GM12875 (cell line): ENCODE measurements around the gene UNC5B.
"Not testable (repeated sequence)": the region's sequence is repeated elsewhere in the genome, so short reads cannot be mapped to it uniquely, and the experiment has no call there.

Source experiments
- H3K4me3 ChIP-seq: one replicate; pipeline ENCODE4 v1.5.1; 2011; ENCODE audit warnings: low read depth, low read length, control low read depth
- CTCF ChIP-seq: IDR thresholded peaks from 2 replicates; pipeline ENCODE4 v1.5.1; 2011; ENCODE audit warnings: low read depth, mild to moderate bottlenecking, control low read depth, inconsistent platforms, low read length, moderate library complexity, borderline replicate concordance; ENCODE audit not compliant: insufficient read depth

UNC5B gene

DNA sequence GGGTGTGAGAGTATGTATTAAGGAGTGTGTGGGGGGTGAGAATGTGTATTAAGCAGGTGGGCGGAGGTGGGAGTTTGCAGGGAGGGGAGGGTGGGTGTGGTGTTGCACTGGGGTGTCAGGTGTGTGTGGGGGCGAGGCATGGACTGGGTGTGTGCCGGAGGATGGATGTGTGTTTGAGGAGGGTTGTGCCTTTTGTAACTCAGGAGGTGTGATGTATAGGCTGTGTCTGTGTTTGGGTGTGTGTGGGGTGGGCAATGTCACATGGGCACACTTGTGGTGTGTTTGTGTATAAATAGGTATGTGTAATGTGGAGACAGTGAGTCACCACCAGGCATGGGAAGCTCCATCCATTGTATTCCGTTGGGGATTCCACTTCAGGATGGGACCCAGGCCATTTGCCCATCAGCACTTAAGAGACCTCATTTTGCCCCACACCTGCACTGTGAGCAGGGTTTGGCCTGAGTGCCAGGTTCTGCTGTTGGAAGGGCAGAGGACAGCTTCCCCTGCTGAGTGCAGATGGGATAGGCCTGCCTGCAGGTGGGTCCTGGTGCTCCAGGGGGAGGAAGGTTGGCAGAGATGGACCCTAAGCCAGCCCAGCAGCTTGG, 5.8 kb downstream of the UNC5B start:
- no peak for TF ChIP-seq CTCF
- no peak overlapping the region for H3K4me3 ChIP-seq

DNA sequence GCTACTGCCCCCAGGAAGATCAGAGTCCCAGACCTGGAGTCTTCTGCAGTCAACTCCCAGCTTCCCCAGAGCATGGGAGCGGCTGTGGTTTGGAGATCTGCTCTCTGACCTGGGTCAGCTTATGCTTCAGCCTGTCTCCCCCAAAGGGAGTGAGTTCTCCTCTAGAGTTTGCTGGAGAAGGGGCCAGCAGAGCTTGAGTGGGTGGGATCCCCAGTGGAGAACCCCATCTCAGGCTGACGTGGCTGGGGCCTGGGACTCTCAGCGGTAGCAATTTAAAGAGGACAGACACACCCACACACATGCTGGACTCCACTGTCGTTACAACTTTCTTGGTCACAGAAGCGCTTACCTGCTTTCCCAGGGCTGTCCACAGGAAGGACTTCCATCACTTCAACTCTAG, 6.3 kb downstream of the UNC5B start:
- no peak for TF ChIP-seq CTCF
- H3K4me3 ChIP-seq, result no peak overlapping the region

- H3K4me3 ChIP-seq, result not testable (repeated sequence)
Measured at GRCh38 chr10:71219236-71219917, 7.0 kb downstream of the UNC5B start.

DNA sequence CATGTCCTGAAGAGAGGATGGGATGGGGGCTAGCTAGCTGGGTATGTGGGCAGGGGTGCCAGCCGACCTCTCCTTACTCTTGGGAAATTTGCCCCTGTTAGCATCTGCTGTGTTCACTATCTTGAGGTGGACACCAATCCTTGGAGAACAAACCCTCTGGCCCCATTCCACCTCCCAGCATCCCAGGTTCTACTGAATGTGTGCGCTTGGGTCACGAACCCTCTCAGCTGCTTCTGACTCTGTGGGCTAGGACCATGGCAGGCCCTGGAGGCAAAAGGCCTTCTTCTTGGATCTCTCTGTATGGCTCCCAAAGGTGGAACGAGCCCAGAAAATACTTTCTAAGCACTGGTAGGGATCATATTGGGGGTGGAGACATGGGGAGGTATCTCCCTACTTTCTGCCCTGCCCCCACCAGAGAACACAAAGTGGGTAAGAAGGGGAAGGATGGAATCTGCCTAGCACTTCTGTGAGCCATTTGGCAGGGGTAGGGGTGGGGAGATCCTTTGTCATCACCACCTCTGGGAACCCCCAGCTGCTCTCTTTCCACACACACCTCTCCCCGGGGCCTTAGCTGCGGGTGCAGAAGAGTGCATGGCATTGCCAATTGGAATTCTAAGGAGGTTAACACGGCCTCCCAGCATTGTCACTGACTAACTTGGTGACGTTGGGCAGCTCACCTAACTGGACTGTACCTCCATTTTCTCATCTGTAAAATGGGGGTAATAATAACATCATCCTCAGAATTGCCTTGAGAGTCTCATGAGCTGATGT, 7.7 kb downstream of the UNC5B start:
- no peak for TF ChIP-seq CTCF
- no peak overlapping the region for H3K4me3 ChIP-seq

DNA sequence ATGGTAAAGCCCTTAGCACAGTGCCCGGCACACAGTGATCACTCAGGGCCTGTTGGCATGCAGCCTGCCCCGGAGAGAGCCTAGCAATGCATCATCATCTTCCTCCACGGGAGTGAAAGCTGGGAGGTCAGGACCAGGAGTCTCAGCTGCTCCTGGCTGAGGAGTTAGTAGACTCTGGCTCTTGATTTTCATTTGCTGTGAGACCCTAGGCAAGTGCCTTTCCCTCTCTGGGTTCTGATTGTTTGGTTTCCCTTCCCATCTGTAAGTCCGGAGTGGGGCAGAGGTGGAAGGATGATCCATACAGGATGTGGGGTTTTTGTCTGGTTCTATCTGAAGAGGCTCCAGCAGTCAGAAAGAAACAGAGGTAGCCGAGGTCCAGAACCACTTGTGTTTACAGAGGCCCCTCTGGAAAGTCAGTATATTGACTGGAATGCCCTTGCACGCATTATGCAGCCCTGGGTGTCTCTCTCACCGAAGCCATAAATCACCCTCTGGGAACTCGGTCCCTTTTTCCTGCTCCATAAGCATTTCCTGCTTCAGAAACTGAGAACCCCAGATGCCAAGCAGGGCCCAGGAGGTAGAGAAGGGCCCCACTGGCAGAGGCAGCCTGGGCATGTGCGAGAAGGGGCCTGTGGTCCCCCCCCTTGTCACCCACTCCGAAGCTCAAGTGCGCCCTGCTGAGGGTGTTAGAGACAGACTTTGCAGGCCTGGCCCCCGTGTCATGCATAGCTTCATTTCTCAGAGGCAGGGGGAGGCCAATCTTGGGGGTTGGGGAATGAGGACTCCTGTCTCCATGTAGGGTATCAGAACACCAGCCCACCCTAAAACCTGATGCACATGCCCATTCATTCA, 8.5 kb downstream of the UNC5B start:
- TF ChIP-seq CTCF, result no peak

GRCh38 chr10:71221586-71222202, 9.3 kb downstream of the UNC5B start:
- no peak overlapping the region for H3K4me3 ChIP-seq
- TF ChIP-seq CTCF, result no peak

More for the DNA sequence above, 8.5 kb downstream of the UNC5B start:
- H3K4me3 ChIP-seq, result no peak overlapping the region

DNA sequence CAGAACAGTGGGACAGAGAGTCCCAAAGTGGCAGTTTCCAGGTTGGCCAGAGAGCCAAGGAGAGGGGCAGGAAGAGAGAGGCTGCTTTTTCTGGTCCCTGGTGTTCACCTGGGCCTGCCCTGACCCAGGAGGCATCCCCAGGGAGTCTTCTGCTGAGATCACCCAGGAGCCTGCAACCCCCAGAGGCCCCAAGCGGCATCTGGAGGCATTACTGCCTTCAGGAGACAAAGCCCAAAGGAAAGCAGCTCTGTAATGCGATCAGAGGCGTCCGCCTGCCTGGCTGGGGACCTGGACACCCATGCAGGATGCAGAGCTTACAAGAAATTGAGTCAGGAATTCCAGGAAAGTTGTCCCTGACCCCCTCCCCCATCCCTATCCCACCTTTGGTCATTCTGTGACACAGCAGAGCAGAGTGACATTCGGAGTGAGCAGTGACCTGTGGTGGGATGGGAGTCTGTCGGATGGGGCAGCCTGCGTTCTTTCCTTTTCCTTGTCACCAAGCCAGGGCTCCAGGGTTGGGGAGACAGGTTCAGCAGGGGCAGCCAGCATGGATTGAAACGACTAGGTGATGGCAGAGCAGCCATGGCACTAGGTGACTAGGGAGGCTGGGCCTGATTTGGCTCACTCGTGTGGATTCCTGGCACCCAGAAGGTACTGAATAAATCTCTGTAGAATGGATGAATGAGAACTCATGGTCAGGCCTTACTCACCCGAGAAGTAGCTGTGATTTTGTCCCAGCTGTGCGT, 10.4 kb downstream of the UNC5B start:
- TF ChIP-seq CTCF, result peak; percentile 44; the same call in 1 of the 2 replicates
- H3K4me3 ChIP-seq, result no peak overlapping the region
